Astrocyte (in vitro differentiated cells and primary cell): Measurements from ENCODE around the gene CABP4. TPM values are rescaled to one million over a fixed set of nuclear protein-coding genes. Genes with fewer than 3 reads are reported as not detected.

ENCODE experiments used
- DNase-seq: peaks from one replicate; pipeline ENCODE4 v3.0.0-alpha.2; 2010; ENCODE audit warnings: low read depth
- FAIRE-seq: peaks from 2 replicates; lab custom pipeline; 2011; peaks lifted over from hg19 to GRCh38; lab: Jason Lieb, UNC
- H2AFZ ChIP-seq: 2 replicates; pipeline ENCODE4 v1.6.0; 2012; ENCODE audit warnings: low read depth, low read length, inconsistent platforms
- H3K27ac ChIP-seq: 2 replicates; pipeline ENCODE4 v1.5.1; 2011; ENCODE audit warnings: low read depth, low read length, inconsistent platforms
- H3K27me3 ChIP-seq: 2 replicates; pipeline ENCODE4 v1.6.0; 2011; ENCODE audit warnings: low read length, inconsistent platforms; ENCODE audit not compliant: insufficient read depth
- H3K36me3 ChIP-seq: 2 replicates; pipeline ENCODE4 v1.5.1; 2011; ENCODE audit warnings: low read length, inconsistent platforms; ENCODE audit not compliant: insufficient read depth
- H3K4me1 ChIP-seq: 2 replicates; pipeline ENCODE4 v1.5.1; 2011; ENCODE audit warnings: low read length, inconsistent platforms; ENCODE audit not compliant: insufficient read depth
- H3K4me2 ChIP-seq: 2 replicates; pipeline ENCODE4 v1.6.0; 2012; ENCODE audit warnings: low read length, inconsistent platforms
- H3K4me3 ChIP-seq: 2 replicates; pipeline ENCODE4 v1.5.1; 2011; ENCODE audit warnings: low read depth, mild to moderate bottlenecking, low read length, inconsistent platforms; ENCODE audit not compliant: insufficient read depth
- H3K79me2 ChIP-seq: 2 replicates; pipeline ENCODE4 v1.6.0; 2012; ENCODE audit warnings: mild to moderate bottlenecking, low read length, inconsistent platforms; ENCODE audit not compliant: insufficient read depth
- H3K9ac ChIP-seq: 2 replicates; pipeline ENCODE4 v1.6.0; 2012; ENCODE audit warnings: mild to moderate bottlenecking, low read length, inconsistent platforms
- H3K9me3 ChIP-seq: 2 replicates; pipeline ENCODE4 v1.5.1; 2012; ENCODE audit warnings: low read depth, mild to moderate bottlenecking, low read length, inconsistent platforms; ENCODE audit not compliant: insufficient read depth
- H4K20me1 ChIP-seq: 2 replicates; pipeline ENCODE4 v1.6.0; 2012; ENCODE audit warnings: low read length, inconsistent platforms; ENCODE audit not compliant: insufficient read depth
- H3K27ac Mint-ChIP-seq: one replicate; pipeline ENCODE4 v1.8.0; 2021; ENCODE audit warnings: mild to moderate bottlenecking, mixed read lengths; ENCODE audit not compliant: unreplicated experiment
- H3K27me3 Mint-ChIP-seq: one replicate; pipeline ENCODE4 v1.8.0; 2021; ENCODE audit warnings: low read depth, mixed read lengths; ENCODE audit not compliant: unreplicated experiment
- H3K36me3 Mint-ChIP-seq: one replicate; pipeline ENCODE4 v1.8.0; 2021; ENCODE audit warnings: low read depth, mixed read lengths; ENCODE audit not compliant: unreplicated experiment
- H3K4me1 Mint-ChIP-seq: one replicate; pipeline ENCODE4 v1.8.0; 2021; ENCODE audit warnings: low read depth, mixed read lengths; ENCODE audit not compliant: unreplicated experiment
- H3K4me3 Mint-ChIP-seq: one replicate; pipeline ENCODE4 v1.8.0; 2021; ENCODE audit warnings: mild to moderate bottlenecking, moderate library complexity, mixed read lengths; ENCODE audit not compliant: unreplicated experiment
- H3K9me3 Mint-ChIP-seq: one replicate; pipeline ENCODE4 v1.8.0; 2021; ENCODE audit warnings: mild to moderate bottlenecking, mixed read lengths; ENCODE audit not compliant: unreplicated experiment
- EZH2 ChIP-seq: IDR thresholded peaks from 2 replicates; pipeline ENCODE4 v1.6.1; 2012; ENCODE audit warnings: mild to moderate bottlenecking, low read length, inconsistent platforms; ENCODE audit not compliant: insufficient read depth
- total RNA-seq: library from RNA; stranded (reverse); gene quantifications from 2 replicates; pipeline ENCODE4 v1.2.1, GENCODE V29; 2021
- TF ChIP-seq, protein P1 (sequence below): IDR thresholded peaks from 2 replicates; pipeline ENCODE4 v1.5.1; 2011; ENCODE audit warnings: low read depth, mild to moderate bottlenecking, inconsistent platforms, low read length, moderate library complexity; ENCODE audit not compliant: insufficient read depth

CABP4 gene
- total RNA-seq, 1 donor from 2014 or later, result not detected

- H3K4me3 Mint-ChIP-seq, result no peak overlapping the region
- Histone ChIP-seq H3K9ac (no peak overlapping the region), H4K20me1 (no peaks in the 10 kb centered on the region)
These were observed 20.7 kb upstream of the CABP4 start for GRCh38 chr11:67434395-67434881.

GRCh38 chr11:67435031-67435726, 20.0 kb upstream of the CABP4 start:
- Histone ChIP-seq H4K20me1 (no peaks in the 10 kb centered on the region), H3K36me3 (peaks cover 8% of the 10 kb centered on the region), H3K27me3 (no peaks in the 10 kb centered on the region), H3K4me3 (no peak overlapping the region), H3K9ac (no peak overlapping the region), H3K4me1 (peaks cover 13% of the 10 kb centered on the region), H2AFZ (no peak overlapping the region), H3K79me2 (peaks cover 7% of the 10 kb centered on the region), H3K4me2 (no peak overlapping the region), H3K9me3 (no peaks in the 10 kb centered on the region), H3K27ac (no peak overlapping the region)
- Mint-ChIP-seq H3K9me3 (no peaks in the 10 kb centered on the region), H3K4me3 (no peak overlapping the region), H3K27ac (no peak overlapping the region), H3K27me3 (no peaks in the 10 kb centered on the region), H3K36me3 (peaks cover 9% of the 10 kb centered on the region), H3K4me1 (peaks cover 7% of the 10 kb centered on the region)
- DNase-seq (no peak), FAIRE-seq (no peak)
- TF ChIP-seq EZH2, result no peak
- TF ChIP-seq, protein P1, sequence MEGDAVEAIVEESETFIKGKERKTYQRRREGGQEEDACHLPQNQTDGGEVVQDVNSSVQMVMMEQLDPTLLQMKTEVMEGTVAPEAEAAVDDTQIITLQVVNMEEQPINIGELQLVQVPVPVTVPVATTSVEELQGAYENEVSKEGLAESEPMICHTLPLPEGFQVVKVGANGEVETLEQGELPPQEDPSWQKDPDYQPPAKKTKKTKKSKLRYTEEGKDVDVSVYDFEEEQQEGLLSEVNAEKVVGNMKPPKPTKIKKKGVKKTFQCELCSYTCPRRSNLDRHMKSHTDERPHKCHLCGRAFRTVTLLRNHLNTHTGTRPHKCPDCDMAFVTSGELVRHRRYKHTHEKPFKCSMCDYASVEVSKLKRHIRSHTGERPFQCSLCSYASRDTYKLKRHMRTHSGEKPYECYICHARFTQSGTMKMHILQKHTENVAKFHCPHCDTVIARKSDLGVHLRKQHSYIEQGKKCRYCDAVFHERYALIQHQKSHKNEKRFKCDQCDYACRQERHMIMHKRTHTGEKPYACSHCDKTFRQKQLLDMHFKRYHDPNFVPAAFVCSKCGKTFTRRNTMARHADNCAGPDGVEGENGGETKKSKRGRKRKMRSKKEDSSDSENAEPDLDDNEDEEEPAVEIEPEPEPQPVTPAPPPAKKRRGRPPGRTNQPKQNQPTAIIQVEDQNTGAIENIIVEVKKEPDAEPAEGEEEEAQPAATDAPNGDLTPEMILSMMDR, result no peak

More at GRCh38 chr11:67434395-67434881, 20.7 kb upstream of the CABP4 start:
- DNase-seq (no peak), FAIRE-seq (no peak)
- peaks cover 14% of the 10 kb centered on the region for H3K79me2 ChIP-seq
- H3K36me3 ChIP-seq, result peaks cover 8% of the 10 kb centered on the region
- Mint-ChIP-seq H3K4me1 (peaks cover 7% of the 10 kb centered on the region), H3K36me3 (peaks cover 8% of the 10 kb centered on the region), H3K27ac (no peak overlapping the region), H3K9me3 (no peaks in the 10 kb centered on the region), H3K27me3 (no peaks in the 10 kb centered on the region)
- H3K27me3 ChIP-seq, result no peaks in the 10 kb centered on the region
- no peak overlapping the region for H3K4me2 ChIP-seq
- H2AFZ ChIP-seq, result no peak overlapping the region
- H3K4me3 ChIP-seq, result no peak overlapping the region
- peaks cover 17% of the 10 kb centered on the region for H3K4me1 ChIP-seq
- TF ChIP-seq EZH2, result no peak
- TF ChIP-seq, protein P1, result no peak
- H3K9me3 ChIP-seq, result no peaks in the 10 kb centered on the region
- no peak overlapping the region for H3K27ac ChIP-seq
